ENCODE measurements around the gene PPP2R2C. TPM values are rescaled to one million over a fixed set of nuclear protein-coding genes. Genes with fewer than 3 reads are reported as not detected.

Gene PPP2R2C
- total RNA-seq, 2 donors from 2014 or later: 0.14 to 0.41 TPM

DNA sequence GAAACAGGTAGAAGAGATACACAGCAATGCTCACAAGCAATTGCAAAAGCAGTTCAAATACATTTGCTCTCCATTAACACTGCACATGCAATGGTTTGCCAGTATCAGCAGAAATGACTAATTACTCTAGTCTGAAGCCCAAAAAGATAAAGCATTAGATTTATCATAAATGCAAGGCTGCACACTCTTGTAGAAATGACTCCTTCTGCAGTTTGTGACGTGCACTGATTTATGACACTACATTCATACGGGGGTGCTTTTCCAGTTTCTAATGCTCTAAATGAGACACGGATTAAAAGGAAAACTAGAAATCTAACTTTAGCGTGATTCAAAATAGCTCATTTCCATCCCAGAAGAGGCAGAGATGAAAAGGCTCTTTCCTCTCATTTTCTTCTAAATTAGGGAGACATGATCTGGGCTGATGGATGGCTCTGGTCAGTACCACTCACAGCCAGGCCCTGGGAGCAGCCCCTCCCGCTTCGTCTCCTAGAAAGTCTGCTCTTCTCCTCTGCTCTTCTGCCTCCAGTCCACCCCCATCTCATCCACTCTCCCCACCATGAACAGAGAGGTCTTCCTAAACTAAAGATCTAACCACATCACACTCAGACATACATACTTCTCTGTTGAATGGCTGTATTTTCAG, 33.2 kb downstream of the PPP2R2C start:
- Histone ChIP-seq H3K27ac (no peak overlapping the region), H3K36me3 (no peaks in the 10 kb centered on the region), H3K4me1 (ENCODE audit: control insufficient read depth in 1 of 2, low read depth in 2 of 2) (peaks cover 0 to 12% of the 10 kb centered on the region in 2 donors), H3K9me3 (peaks cover 6% of the 10 kb centered on the region), H3K27me3 (replicated peaks; ENCODE audit: insufficient read depth) (no peaks in the 10 kb centered on the region), H3K4me3 (no peak overlapping the region)
- ATAC-seq (ENCODE audit: insufficient number of reproducible peaks, low FRiP score, low read depth): no peak
- TF ChIP-seq, protein P1, sequence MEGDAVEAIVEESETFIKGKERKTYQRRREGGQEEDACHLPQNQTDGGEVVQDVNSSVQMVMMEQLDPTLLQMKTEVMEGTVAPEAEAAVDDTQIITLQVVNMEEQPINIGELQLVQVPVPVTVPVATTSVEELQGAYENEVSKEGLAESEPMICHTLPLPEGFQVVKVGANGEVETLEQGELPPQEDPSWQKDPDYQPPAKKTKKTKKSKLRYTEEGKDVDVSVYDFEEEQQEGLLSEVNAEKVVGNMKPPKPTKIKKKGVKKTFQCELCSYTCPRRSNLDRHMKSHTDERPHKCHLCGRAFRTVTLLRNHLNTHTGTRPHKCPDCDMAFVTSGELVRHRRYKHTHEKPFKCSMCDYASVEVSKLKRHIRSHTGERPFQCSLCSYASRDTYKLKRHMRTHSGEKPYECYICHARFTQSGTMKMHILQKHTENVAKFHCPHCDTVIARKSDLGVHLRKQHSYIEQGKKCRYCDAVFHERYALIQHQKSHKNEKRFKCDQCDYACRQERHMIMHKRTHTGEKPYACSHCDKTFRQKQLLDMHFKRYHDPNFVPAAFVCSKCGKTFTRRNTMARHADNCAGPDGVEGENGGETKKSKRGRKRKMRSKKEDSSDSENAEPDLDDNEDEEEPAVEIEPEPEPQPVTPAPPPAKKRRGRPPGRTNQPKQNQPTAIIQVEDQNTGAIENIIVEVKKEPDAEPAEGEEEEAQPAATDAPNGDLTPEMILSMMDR (IDR thresholded peaks at IDR 0.05): no peak
- no peak for DNase-seq (ENCODE audit: low spot score)

DNA sequence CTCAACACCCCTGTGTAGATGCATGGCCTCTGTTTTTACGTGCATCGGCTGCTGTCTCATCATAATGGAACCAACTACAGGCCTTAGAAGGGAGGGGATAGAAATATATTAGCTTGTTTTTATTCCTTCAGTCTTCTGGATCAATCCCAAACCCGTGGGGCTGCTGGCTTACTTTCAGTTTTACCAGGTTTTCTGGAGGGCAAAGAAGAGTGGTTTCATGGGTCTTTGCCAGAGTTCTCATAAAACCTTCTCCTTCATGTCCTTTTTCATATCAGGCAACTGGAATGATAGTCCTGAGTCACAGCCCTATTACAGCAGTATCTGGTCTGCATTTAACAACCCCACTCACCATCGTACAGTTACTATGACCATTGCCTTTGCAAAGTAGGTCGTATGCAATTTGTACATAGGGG, 34.6 kb downstream of the PPP2R2C start:
- TF ChIP-seq, protein P1 (IDR thresholded peaks at IDR 0.05): no peak
- Histone ChIP-seq H3K27me3 (replicated peaks; ENCODE audit: insufficient read depth) (no peaks in the 10 kb centered on the region), H3K9me3 (peaks cover 6% of the 10 kb centered on the region), H3K27ac (no peak overlapping the region), H3K36me3 (no peaks in the 10 kb centered on the region), H3K4me1 (ENCODE audit: control insufficient read depth in 1 of 2, low read depth in 2 of 2) (peaks cover 0 to 12% of the 10 kb centered on the region in 2 donors), H3K4me3 (no peak overlapping the region)
- ATAC-seq (ENCODE audit: insufficient number of reproducible peaks, low FRiP score, low read depth) (no peak), DNase-seq (ENCODE audit: low spot score) (no peak)

DNA sequence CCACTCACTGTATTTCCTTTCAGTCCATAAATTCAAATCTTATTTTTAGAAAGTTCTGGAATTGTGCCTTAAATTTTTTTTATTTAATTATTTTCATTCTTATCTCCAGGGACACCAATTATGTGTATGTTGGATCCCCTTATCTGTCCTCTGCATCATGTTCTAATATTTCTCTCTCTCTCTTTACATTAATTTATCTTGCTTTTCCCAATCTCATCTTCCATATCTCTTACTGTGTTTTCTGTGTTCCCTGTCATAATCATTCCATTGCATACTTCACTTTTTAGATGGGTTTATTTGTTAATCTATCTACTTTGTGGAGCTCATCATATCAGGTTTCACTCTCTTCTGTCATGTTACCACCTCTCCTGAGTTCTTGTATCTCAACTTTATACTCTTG, 37.4 kb downstream of the PPP2R2C start:
- TF ChIP-seq, protein P1 (IDR thresholded peaks at IDR 0.05): no peak
- H3K4me3 ChIP-seq: no peak overlapping the region
- no peak overlapping the region for H3K27ac ChIP-seq
- ATAC-seq (ENCODE audit: insufficient number of reproducible peaks, low FRiP score, low read depth) (no peak), DNase-seq (ENCODE audit: low spot score) (no peak)
- H3K36me3 ChIP-seq: no peaks in the 10 kb centered on the region
- peaks cover 6% of the 10 kb centered on the region for H3K9me3 ChIP-seq
- H3K4me1 ChIP-seq (ENCODE audit: control insufficient read depth in 1 of 2, low read depth in 2 of 2): peaks cover 0 to 12% of the 10 kb centered on the region in 2 donors
- no peaks in the 10 kb centered on the region for H3K27me3 ChIP-seq (replicated peaks; ENCODE audit: insufficient read depth)

DNA sequence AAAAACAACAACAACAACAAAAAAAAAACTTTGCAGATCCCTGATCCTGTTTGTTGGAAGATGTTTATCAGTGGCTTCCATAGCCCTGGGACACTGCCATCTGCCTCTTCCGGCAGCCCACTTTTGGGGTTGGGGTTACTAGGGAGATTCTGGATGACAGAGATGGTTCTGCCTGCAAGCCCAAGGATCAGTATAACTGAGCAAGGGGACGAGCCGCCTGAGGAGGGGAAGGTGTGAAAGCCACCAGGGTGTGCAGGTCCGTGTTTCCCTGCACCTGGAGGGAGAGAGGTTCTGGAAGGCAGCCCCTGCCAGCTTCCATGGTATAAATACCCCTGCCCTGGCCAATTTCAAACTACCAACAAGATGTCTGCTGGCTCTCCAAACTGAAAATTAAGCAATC, 41.5 kb downstream of the PPP2R2C start:
- ATAC-seq (ENCODE audit: insufficient number of reproducible peaks, low FRiP score, low read depth) (no peak), DNase-seq (ENCODE audit: low spot score) (no peak)
- H3K4me3 ChIP-seq: no peak overlapping the region
- H3K9me3 ChIP-seq: peaks cover 6% of the 10 kb centered on the region
- TF ChIP-seq, protein P1 (IDR thresholded peaks at IDR 0.05): no peak
- no peak overlapping the region for H3K27ac ChIP-seq
- no peaks in the 10 kb centered on the region for H3K36me3 ChIP-seq
- H3K27me3 ChIP-seq (replicated peaks; ENCODE audit: insufficient read depth): no peaks in the 10 kb centered on the region
- no peaks in the 10 kb centered on the region for H3K4me1 ChIP-seq (ENCODE audit: control insufficient read depth in 1 of 2, low read depth in 2 of 2)

DNA sequence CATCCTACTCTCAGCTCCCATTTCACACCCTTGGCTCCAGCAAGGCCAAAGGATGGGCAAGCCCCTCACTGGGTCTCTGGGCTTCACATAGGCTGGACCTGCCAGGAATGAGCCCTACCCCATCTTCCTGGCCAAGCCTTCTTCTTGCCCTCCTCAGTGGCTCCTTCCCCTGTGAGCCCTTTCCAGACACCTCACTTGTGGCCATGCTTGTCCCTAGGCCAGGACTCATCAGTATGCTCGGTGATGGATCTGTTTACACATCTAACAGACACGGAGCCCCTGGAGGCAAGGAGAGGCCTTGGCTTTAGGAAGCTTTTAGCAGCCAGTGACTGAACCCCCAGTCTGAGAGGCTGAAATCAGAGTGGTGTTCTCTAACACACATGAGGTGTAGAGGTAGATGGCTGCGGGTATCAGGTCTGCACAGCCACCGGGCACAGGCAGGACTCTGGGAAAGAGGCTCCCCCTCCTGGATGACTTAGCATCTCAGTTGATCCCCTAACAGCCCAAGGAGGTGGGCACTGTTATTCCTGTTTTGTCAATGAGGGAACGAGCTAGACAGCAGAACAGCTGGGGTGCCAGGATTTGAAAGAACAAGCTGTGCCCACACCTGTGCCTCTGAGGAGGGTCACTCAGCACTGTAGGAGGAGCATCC, 44.8 kb downstream of the PPP2R2C start:
- Histone ChIP-seq H3K9me3 (no peaks in the 10 kb centered on the region), H3K4me1 (ENCODE audit: control insufficient read depth in 1 of 2, low read depth in 2 of 2) (no peaks in the 10 kb centered on the region), H3K36me3 (no peaks in the 10 kb centered on the region), H3K4me3 (no peak overlapping the region), H3K27ac (no peak overlapping the region), H3K27me3 (replicated peaks; ENCODE audit: insufficient read depth) (no peaks in the 10 kb centered on the region)
- DNase-seq (ENCODE audit: low spot score) (no peak), ATAC-seq (ENCODE audit: insufficient number of reproducible peaks, low FRiP score, low read depth) (no peak)
- TF ChIP-seq, protein P1 (IDR thresholded peaks at IDR 0.05): no peak
